ENCODE results near the gene SNAPIN. TPM values are rescaled to one million over a fixed set of nuclear protein-coding genes. Genes with fewer than 3 reads are reported as not detected.
"Not testable (repeated sequence)": the region's sequence is repeated elsewhere in the genome, so short reads cannot be mapped to it uniquely, and the experiment has no call there.

The SNAPIN gene
- total and polyA plus RNA-seq, 2 experiments from 2014 or later = 56.1 to 113 TPM

DNA sequence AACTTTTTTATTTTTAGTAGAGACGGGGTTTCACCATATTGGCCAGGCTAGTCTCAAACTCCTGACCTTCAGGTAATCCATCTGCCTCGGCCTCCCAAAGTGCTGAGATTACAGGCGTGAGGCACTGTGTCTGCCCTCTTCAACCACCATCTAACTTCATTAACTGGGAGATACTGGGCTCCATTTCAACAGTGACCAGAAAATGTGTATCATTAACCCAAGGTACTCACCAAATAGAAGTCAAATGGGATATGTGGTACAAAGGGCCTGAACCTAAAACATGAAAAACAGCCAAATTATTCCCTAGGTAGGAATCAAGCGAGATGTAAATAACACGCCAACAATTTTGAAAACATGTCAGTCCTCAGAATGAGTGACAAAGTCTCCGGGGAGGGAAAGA is 11.1 kb downstream of the SNAPIN start:
- DNase-seq (ENCODE audit: low read depth in 1 of 2, low spot score in 1 of 2) = no peak
- H3K4me3 ChIP-seq = peak overlapping the region; percentile 76
- H3K27ac ChIP-seq = no peak overlapping the region
- peaks cover 5% of the 10 kb centered on the region for H3K4me1 ChIP-seq (ENCODE audit: low read depth)
- no peaks in the 10 kb centered on the region for H3K27me3 ChIP-seq
- H3K36me3 ChIP-seq = peaks cover 47% of the 10 kb centered on the region
- H3K9me3 ChIP-seq (ENCODE audit: low read depth) = no peaks in the 10 kb centered on the region
- TF ChIP-seq CTCF (IDR thresholded peaks at IDR 0.05; ENCODE audit: low read depth, low read length) = no peak

GRCh38 chr1:153670257-153670858 is 11.9 kb downstream of the SNAPIN start:
- no peak for TF ChIP-seq CTCF (IDR thresholded peaks at IDR 0.05; ENCODE audit: low read depth, low read length)
- H3K4me3 ChIP-seq = peak overlapping the region; percentile 76
- H3K36me3 ChIP-seq = peaks cover 39% of the 10 kb centered on the region
- H3K27me3 ChIP-seq = no peaks in the 10 kb centered on the region
- peak overlapping the region; percentile 86 for H3K27ac ChIP-seq
- H3K9me3 ChIP-seq (ENCODE audit: low read depth) = no peaks in the 10 kb centered on the region
- H3K4me1 ChIP-seq (ENCODE audit: low read depth) = peaks cover 5% of the 10 kb centered on the region
- DNase-seq (ENCODE audit: low read depth in 1 of 2, low spot score in 1 of 2) = no peak

- TF ChIP-seq CTCF (IDR thresholded peaks at IDR 0.05; ENCODE audit: low read depth, low read length) = peak; percentile 33
- Histone ChIP-seq H3K27me3 (no peaks in the 10 kb centered on the region), H3K4me1 (ENCODE audit: low read depth) (peaks cover 5% of the 10 kb centered on the region), H3K4me3 (peak within 1 kb of the TSS; percentile 76), H3K27ac (peak within 1 kb of the TSS; percentile 86), H3K36me3 (peaks cover 33% of the 10 kb centered on the region), H3K9me3 (ENCODE audit: low read depth) (no peaks in the 10 kb centered on the region)
- DNase-seq (ENCODE audit: low read depth in 1 of 2, low spot score in 1 of 2) = peak; percentile 99 to 100
These were observed 12.5 kb downstream of the SNAPIN start, which contains the start of gene ILF2 for GRCh38 chr1:153670859-153671627. Gene ILF2, minus strand, starts transcription at chr1:153670993. Its CDS starts 71 bp downstream, at chr1:153670922.

- not testable (repeated sequence) for H3K9me3 ChIP-seq (ENCODE audit: low read depth); H3K4me1 ChIP-seq (ENCODE audit: low read depth); H3K27me3 ChIP-seq; DNase-seq (ENCODE audit: low read depth in 1 of 2, low spot score in 1 of 2)
- Histone ChIP-seq H3K36me3 (peaks cover 25% of the 10 kb centered on the region), H3K4me3 (peak overlapping the region; percentile 70), H3K27ac (peak overlapping the region; percentile 84)
These were observed 13.3 kb downstream of the SNAPIN start for GRCh38 chr1:153671628-153672353.

DNA sequence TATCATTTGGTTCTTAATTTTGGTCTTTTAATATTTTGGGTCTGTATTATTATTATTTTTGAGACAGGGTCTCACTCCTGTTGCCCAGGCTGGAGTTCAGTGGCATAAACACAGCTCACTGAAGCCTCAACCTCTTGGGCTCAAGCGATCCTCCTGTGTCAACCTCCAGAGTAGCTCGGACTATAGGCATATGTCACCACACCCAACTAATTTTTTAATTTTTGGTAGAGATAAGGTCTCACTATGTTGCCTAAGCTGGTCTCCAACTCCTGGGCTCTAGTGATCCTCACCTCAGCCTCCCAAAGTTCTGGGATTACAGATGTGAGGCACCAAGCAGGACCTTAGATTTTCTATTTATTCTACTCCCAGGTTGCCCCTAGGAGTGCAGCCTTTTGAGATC is 15.0 kb downstream of the SNAPIN start:
- Histone ChIP-seq H3K27ac (no peak overlapping the region), H3K9me3 (ENCODE audit: low read depth) (no peaks in the 10 kb centered on the region)

More for the DNA sequence above, 15.0 kb downstream of the SNAPIN start:
- peaks cover 8% of the 10 kb centered on the region for H3K4me1 ChIP-seq (ENCODE audit: low read depth)
- no peak for DNase-seq (ENCODE audit: low read depth in 1 of 2, low spot score in 1 of 2)
- peaks cover 11% of the 10 kb centered on the region for H3K27me3 ChIP-seq
- H3K4me3 ChIP-seq = no peak overlapping the region
- no peak for TF ChIP-seq CTCF (IDR thresholded peaks at IDR 0.05; ENCODE audit: low read depth, low read length)
- H3K36me3 ChIP-seq = peaks cover 8% of the 10 kb centered on the region

Data from cardiac muscle cell (in vitro differentiated cells and primary cell).